Heart left ventricle (tissue), 16 donors: ENCODE results near the gene TXNDC11. TPM values are rescaled to one million over a fixed set of nuclear protein-coding genes. Genes with fewer than 3 reads are reported as not detected.

ENCODE experiments used
- ATAC-seq, 4 donors: fragments of 200-7000 bp; cut with Tn5 transposase; one replicate each; pipeline ENCODE4 v1.9.1; 2020 to 2022; ENCODE audit warnings: moderate library complexity in 4 of 4, mild to moderate bottlenecking in 3 of 4, moderate number of reproducible peaks in 1 of 4
- DNase-seq, 5 donors: peaks; one replicate each; pipeline ENCODE4 v3.0.0-alpha.2; 2020
- H3K27ac ChIP-seq, 12 donors: fragments of 200-600 bp; sonication (generic) in 4 of 12; one replicate each; pipeline versions ENCODE4 v1.5.0 to v1.8.0; 2016 to 2022; ENCODE audit warnings: mild to moderate bottlenecking in 2 of 12
- H3K27me3 ChIP-seq, 9 donors: fragments of 200-600 bp; sonication (generic) in 2 of 9; one replicate each; pipeline versions ENCODE4 v1.5.1 to v1.8.0; 2016 to 2022; ENCODE audit warnings: mild to moderate bottlenecking in 3 of 9
- H3K36me3 ChIP-seq, 9 donors: fragments of 200-600 bp; sonication (generic) in 2 of 9; one replicate each; pipeline versions ENCODE4 v1.5.0 to v1.8.0; 2018 to 2022; ENCODE audit warnings: mild to moderate bottlenecking in 2 of 9
- H3K4me1 ChIP-seq, 12 donors: fragments of 200-600 bp; sonication (generic) in 4 of 12; one replicate each; pipeline versions ENCODE4 v1.5.0 to v1.8.0; 2016 to 2022; ENCODE audit warnings: mild to moderate bottlenecking in 3 of 12
- H3K4me3 ChIP-seq, 12 donors: fragments of 200-600 bp; sonication (generic) in 4 of 12; one replicate each; pipeline versions ENCODE4 v1.5.0 to v1.8.0; 2017 to 2022; ENCODE audit warnings: mild to moderate bottlenecking in 9 of 12, moderate library complexity in 4 of 12
- H3K9me3 ChIP-seq, 12 donors: fragments of 200-600 bp; sonication (generic) in 4 of 12; one replicate each; pipeline versions ENCODE4 v1.5.0 to v1.8.0; 2016 to 2022; ENCODE audit warnings: mild to moderate bottlenecking in 1 of 12
- CTCF ChIP-seq, 12 donors: fragments of 200-600 bp; sonication (generic) in 4 of 12; IDR thresholded peaks; one replicate each; pipeline versions ENCODE4 v1.5.0 to v1.8.0; 2018 to 2022; ENCODE audit warnings: antibody characterized with exemption in 12 of 12, mild to moderate bottlenecking in 5 of 12
- POLR2A ChIP-seq, 2 donors: fragments of 450-650 bp; IDR thresholded peaks; one replicate each; pipeline ENCODE4 v1.6.1; 2017; ENCODE audit warnings: antibody characterized with exemption in 2 of 2, mild to moderate bottlenecking in 2 of 2, moderate library complexity in 2 of 2
- WGBS, 4 donors: extraction: QIAGEN DNeasy Blood & Tissue Kit in 2 of 4; methylation state at CpG; one replicate each; pipeline versions ENCODE4 v1.1.5 to v1.1.7; 2013 to 2018; 5-methylcytosine and 5-hydroxymethylcytosine counted together
- intact Hi-C, 10 donors: fragments of 100-400 bp; cut with DNase I; formaldehyde crosslinking; loops; one replicate each; pipeline versions ENCODE4 v1.11.1 to v1.14.2; 2022
- polyA plus RNA-seq, 2 donors: library from polyadenylated mRNA; stranded (reverse); fragments of 200-250 nt; gene quantifications; one replicate each; pipeline ENCODE4 v1.2.3, GENCODE V29; 2013
- total RNA-seq, 9 donors: library from RNA; depleted of rRNA in 2 of 9; stranded (reverse); fragments of >200 nt in 2 of 9; fragmentation: NEBNext Ultra II Directional in 3 of 9; extraction: Animal tissue kit (Norgen Biotek cat#: 25700) in 3 of 9; gene quantifications; one replicate each; pipeline versions ENCODE4 v1.1.0 to v1.2.4, GENCODE V29; 2016 to 2023
- donor health status: ischemic (EF 13 %, LVEDD 7.1; RV severe dilation, severe dysfunction).
- donor health status: healthy with polysubstance abuse.
- donor health status: DM: no; HTN: yes; CAD: no.
- donor health status: DM: no; HTN: no; CAD: no.
- donor health status: ischemic (EF 25% LVEDD 6.9; RV normal size, moderate dysfunction).
- donor health status: ischemic (EF 25% LVEDD 5.7; RV mildly dilated, moderate dysfunction).
- donor health status: healthy.
- donor health status: DM: yes; HTN: yes; CAD: no.
- donor health status: ischemic (EF 35%, LVEDD 5.7; RV mildly dilated, moderate dysfunction).
- donor health status: nonischemic (EF 11% LVEDD 7.7; RV severe dilation, severe dysfunction).
- donor health status: DM: yes; HTN: yes; CAD: no.
- donor health status: PGD.
- donor health status: ischemic (EF 29% LVEDD 5.4; RV normal size, mild dysfunction).
- donor health status: nonischemic (EF 23%, LVEDD 6.1; RV moderate dilation, normal function).

Gene TXNDC11
- total and polyA plus RNA-seq, 11 donors = 18.9 to 53.1 (median 25.9) TPM

- intact Hi-C loops = no loop called here
- Histone ChIP-seq H3K4me3 (no peak overlapping the region), H3K36me3 (peaks cover 0 to 91% (median 68%) of the 10 kb centered on the region in 9 donors), H3K27ac (peak overlapping the region in 2 of 12 donors; percentile 25 to 28), H3K27me3 (no peaks in the 10 kb centered on the region), H3K4me1 (peaks cover 0 to 14% (median 0%) of the 10 kb centered on the region in 12 donors), H3K9me3 (no peaks in the 10 kb centered on the region)
- WGBS, 4 donors = 73 to 76% (median 74%) methylated on average over 7 of the region's 7 CpGs
- ATAC-seq = peak in 2 of 4 donors; percentile 16 to 31
- DNase-seq = no peak
- TF ChIP-seq POLR2A (IDR thresholded peaks at IDR 0.05) = no peak
- peak in 1 of 12 donors; percentile 12 for TF ChIP-seq CTCF (IDR thresholded peaks at IDR 0.05)
These were observed 44.4 kb downstream of the TXNDC11 start for GRCh38 chr16:11698271-11698689.

GRCh38 chr16:11697319-11697718 lies 45.3 kb downstream of the TXNDC11 start:
- DNase-seq = no peak
- TF ChIP-seq POLR2A (IDR thresholded peaks at IDR 0.05) (no peak), CTCF (IDR thresholded peaks at IDR 0.05) (no peak)
- Histone ChIP-seq H3K4me1 (peaks cover 0 to 16% (median 0%) of the 10 kb centered on the region in 12 donors), H3K27ac (no peak overlapping the region), H3K27me3 (no peaks in the 10 kb centered on the region), H3K36me3 (peaks cover 0 to 90% (median 75%) of the 10 kb centered on the region in 9 donors), H3K9me3 (no peaks in the 10 kb centered on the region), H3K4me3 (no peak overlapping the region)
- 94 to 98% (median 95%) methylated on average over 12 of the region's 12 CpGs for WGBS, 4 donors
- peak in 1 of 4 donors; percentile 18 for ATAC-seq
- intact Hi-C loops = no loop called here

GRCh38 chr16:11696266-11697012 lies 46.2 kb downstream of the TXNDC11 start:
- peaks cover 0 to 92% (median 75%) of the 10 kb centered on the region in 9 donors for H3K36me3 ChIP-seq
- peaks cover 0 to 16% (median 0%) of the 10 kb centered on the region in 12 donors for H3K4me1 ChIP-seq
- no peak overlapping the region for H3K27ac ChIP-seq
- no peaks in the 10 kb centered on the region for H3K27me3 ChIP-seq
- TF ChIP-seq POLR2A (IDR thresholded peaks at IDR 0.05) = no peak
- no peak for TF ChIP-seq CTCF (IDR thresholded peaks at IDR 0.05)
- H3K4me3 ChIP-seq = no peak overlapping the region
- intact Hi-C loops = no loop called here
- no peaks in the 10 kb centered on the region for H3K9me3 ChIP-seq
- WGBS, 4 donors = 95 to 97% (median 96%) methylated on average over 12 of the region's 12 CpGs
- DNase-seq (no peak), ATAC-seq (no peak)

- peaks cover 0 to 90% (median 61%) of the 10 kb centered on the region in 9 donors for H3K36me3 ChIP-seq
- no peaks in the 10 kb centered on the region for H3K9me3 ChIP-seq
- 50 to 69% (median 57%) methylated on average over 6 of the region's 6 CpGs for WGBS, 4 donors
- ATAC-seq (peak in 3 of 4 donors; percentile 20 to 45 (median 32)), DNase-seq (no peak)
- H3K27ac ChIP-seq = no peak overlapping the region
- peaks cover 0 to 29% (median 24%) of the 10 kb centered on the region in 12 donors for H3K4me1 ChIP-seq
- H3K27me3 ChIP-seq = no peaks in the 10 kb centered on the region
- TF ChIP-seq CTCF (IDR thresholded peaks at IDR 0.05) (no peak), POLR2A (IDR thresholded peaks at IDR 0.05) (no peak)
- intact Hi-C loops = no loop called here
- no peak overlapping the region for H3K4me3 ChIP-seq
These were observed 50.0 kb downstream of the TXNDC11 start for GRCh38 chr16:11692651-11693050.
